Right ventricle myocardium inferior (tissue), 1 donor: ENCODE data around the gene UGT1A1. TPM values are rescaled to one million over a fixed set of nuclear protein-coding genes. Genes with fewer than 3 reads are reported as not detected.

Experiments used
- ATAC-seq: fragments of 200-7000 bp; cut with Tn5 transposase; one replicate; pipeline ENCODE4 v1.9.1; 2020; ENCODE audit warnings: mild to moderate bottlenecking, moderate library complexity
- DNase-seq: peaks from one replicate; pipeline ENCODE4 v3.0.0; 2021; ENCODE audit errors: missing footprints
- intact Hi-C: fragments of 100-400 bp; cut with DNase I; formaldehyde crosslinking; loops from one replicate; pipeline ENCODE4 v1.11.0; 2022
- total RNA-seq: library from RNA; stranded (reverse); fragmentation: NEBNext Ultra II Directional; extraction: Animal tissue kit (Norgen Biotek cat#: 25700); gene quantifications from one replicate; pipeline ENCODE4 v1.2.1, GENCODE V29; 2021
- donor health status: DM: no; HTN: yes; CAD: no; lungs with severe emphysema.

The UGT1A1 gene
- total RNA-seq, 1 donor from 2014 or later = not detected

- intact Hi-C loops = no loop called here
- DNase-seq (no peak), ATAC-seq (no peak)
These were observed 5.0 kb upstream of the UGT1A1 start for GRCh38 chr2:233754872-233755611.

DNA sequence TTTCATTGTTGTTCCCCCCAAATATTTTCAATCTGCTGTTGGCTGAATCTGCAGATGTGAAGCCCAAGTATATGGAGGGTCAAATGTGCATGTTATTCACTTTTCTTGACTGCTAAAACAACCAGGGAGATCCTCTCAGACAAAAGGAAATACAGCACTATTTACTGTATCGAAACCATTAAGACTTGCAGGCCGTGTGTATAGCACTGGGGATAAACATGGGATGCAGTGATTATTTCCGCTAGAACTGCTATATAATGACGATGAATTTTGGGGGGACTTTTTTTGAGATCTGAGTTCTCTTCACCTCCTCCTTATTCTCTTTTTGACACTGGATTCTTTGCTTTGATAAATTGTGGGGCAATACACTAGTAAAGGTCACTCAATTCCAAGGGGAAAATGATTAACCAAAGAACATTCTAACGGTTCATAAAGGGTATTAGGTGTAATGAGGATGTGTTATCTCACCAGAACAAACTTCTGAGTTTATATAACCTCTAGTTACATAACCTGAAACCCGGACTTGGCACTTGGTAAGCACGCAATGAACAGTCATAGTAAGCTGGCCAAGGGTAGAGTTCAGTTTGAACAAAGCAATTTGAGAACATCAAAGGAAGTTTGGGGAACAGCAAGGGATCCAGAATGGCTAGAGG, 3.5 kb upstream of the UGT1A1 start:
- ATAC-seq (no peak), DNase-seq (no peak)
- intact Hi-C loops = no loop called here

GRCh38 chr2:233758141-233758540, 1.9 kb upstream of the UGT1A1 start:
- no peak for ATAC-seq
- intact Hi-C loops = no loop called here
- DNase-seq = no peak

DNA sequence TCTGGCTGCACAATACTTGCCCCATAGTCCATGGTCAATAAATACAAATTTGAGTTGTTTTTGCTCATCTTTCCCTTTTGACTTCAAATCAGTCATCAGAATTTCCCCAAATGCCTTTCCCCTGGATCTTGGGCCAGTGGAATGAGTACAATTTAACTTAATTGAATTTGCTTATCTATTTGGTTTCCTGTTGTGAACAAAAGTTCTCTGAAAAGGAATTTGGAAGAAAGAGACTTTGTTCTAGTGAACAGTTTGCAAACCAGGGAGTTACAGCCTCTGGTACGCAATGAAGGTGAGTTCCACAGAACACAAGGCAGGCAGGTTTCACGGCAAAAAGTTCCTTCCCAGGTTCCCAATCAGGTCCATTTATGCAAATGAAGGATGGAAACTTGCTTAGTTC, 1.2 kb upstream of the UGT1A1 start:
- intact Hi-C loops = no loop called here
- no peak for DNase-seq
- ATAC-seq = no peak

GRCh38 chr2:233761040-233761769, 1.1 kb downstream of the UGT1A1 start:
- DNase-seq = no peak
- intact Hi-C loops = no loop called here
- no peak for ATAC-seq

- ATAC-seq (no peak), DNase-seq (no peak)
These were observed 4.2 kb downstream of the UGT1A1 start for GRCh38 chr2:233764264-233764663.

GRCh38 chr2:233764761-233765160, 4.7 kb downstream of the UGT1A1 start:
- intact Hi-C loops = no loop called here
- DNase-seq (no peak), ATAC-seq (no peak)

More at GRCh38 chr2:233764264-233764663, 4.2 kb downstream of the UGT1A1 start:
- intact Hi-C loops = no loop called here

- no peak for DNase-seq
- no peak for ATAC-seq
- intact Hi-C loops = no loop called here
These were observed 6.3 kb downstream of the UGT1A1 start for GRCh38 chr2:233766416-233766815.

- no peak for DNase-seq
- intact Hi-C loops = no loop called here
- ATAC-seq = no peak
These were observed 8.0 kb downstream of the UGT1A1 start for GRCh38 chr2:233768076-233768475.

- intact Hi-C loops = no loop called here
- no peak for DNase-seq
These were observed 9.2 kb downstream of the UGT1A1 start for GRCh38 chr2:233769260-233769659.

DNA sequence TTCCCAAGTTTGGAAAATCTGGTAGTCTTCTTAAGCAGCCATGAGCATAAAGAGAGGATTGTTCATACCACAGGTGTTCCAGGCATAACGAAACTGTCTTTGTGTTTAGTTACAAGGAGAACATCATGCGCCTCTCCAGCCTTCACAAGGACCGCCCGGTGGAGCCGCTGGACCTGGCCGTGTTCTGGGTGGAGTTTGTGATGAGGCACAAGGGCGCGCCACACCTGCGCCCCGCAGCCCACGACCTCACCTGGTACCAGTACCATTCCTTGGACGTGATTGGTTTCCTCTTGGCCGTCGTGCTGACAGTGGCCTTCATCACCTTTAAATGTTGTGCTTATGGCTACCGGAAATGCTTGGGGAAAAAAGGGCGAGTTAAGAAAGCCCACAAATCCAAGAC, 12.1 kb downstream of the UGT1A1 start:
- ATAC-seq (no peak), DNase-seq (no peak)
- intact Hi-C loops = no loop called here

More at GRCh38 chr2:233769260-233769659, 9.2 kb downstream of the UGT1A1 start:
- ATAC-seq = no peak

DNA sequence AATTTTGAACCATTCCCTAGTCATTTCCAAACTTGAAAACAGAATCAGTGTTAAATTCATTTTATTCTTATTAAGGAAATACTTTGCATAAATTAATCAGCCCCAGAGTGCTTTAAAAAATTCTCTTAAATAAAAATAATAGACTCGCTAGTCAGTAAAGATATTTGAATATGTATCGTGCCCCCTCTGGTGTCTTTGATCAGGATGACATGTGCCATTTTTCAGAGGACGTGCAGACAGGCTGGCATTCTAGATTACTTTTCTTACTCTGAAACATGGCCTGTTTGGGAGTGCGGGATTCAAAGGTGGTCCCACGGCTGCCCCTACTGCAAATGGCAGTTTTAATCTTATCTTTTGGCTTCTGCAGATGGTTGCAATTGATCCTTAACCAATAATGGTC, 12.5 kb downstream of the UGT1A1 start:
- intact Hi-C loops = no loop called here
- DNase-seq (no peak), ATAC-seq (no peak)

DNA sequence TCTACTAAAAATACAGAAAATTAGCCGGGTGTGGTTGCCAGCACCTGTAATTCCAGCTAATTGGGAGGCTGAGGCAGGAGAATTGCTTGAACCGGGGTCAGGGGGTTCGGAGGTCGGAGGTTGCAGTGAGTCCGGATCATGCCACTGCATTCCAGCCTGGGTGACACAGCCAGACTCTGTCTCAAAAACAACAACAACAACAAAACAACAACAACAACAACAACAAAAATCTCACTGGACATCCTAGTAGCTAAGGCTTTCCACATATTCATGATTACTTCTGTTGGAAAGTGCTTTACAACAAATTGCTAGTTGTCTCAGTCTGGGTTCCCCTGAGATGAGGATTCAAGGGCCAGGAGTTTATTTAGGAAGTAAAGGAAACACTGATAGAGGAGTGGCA, 13.8 kb downstream of the UGT1A1 start:
- ATAC-seq = no peak
- intact Hi-C loops = no loop called here
- no peak for DNase-seq

- DNase-seq (no peak), ATAC-seq (no peak)
- intact Hi-C loops = no loop called here
These were observed 15.3 kb downstream of the UGT1A1 start for GRCh38 chr2:233775414-233775813.

DNA sequence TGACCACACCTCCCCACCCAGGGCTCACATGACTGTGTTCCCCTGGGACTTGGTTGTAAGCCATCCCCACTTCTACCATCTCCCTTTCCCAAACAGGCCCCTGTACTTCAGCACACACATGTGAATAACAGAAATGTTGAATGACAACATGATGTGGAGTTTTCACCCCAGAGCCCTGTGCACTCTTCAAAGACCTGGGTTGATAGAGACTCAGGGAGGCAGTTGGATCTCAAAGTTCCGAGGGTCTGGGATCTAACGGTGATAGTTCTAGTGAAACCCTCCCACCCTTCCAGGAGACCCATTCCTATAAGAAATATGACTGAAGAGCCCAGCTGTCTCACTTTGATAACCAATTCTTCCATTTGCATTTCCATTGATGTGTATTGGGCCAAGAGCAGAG, 18.0 kb downstream of the UGT1A1 start, which contains the start of gene MROH2A:
TSS of gene MROH2A (plus strand) at position 301 of the 400 bp plus-strand sequence. CDS start 1,029 bp downstream, outside the sequence.
- intact Hi-C loops = no loop called here
- DNase-seq = no peak
- ATAC-seq = no peak

DNA sequence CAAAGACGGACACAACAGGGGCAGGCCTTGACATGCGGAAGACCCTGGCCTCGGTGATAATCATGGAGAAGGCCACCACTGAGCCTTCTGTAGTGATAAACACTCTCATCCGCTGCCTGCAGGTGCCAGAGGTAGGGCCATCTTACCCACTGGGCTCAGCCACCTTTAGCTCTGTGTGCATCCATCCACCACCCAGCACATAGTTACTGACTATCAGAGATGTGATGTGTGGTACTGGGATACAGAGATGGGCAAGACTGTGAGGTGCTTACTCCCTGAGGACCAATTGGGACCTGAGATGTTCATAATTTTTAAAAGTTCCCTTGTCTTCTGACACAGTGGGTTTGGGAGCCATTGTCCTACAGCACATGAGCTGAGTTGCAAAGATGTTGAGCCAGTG, 19.7 kb downstream of the UGT1A1 start:
- no peak for ATAC-seq
- intact Hi-C loops = no loop called here
- no peak for DNase-seq

DNA sequence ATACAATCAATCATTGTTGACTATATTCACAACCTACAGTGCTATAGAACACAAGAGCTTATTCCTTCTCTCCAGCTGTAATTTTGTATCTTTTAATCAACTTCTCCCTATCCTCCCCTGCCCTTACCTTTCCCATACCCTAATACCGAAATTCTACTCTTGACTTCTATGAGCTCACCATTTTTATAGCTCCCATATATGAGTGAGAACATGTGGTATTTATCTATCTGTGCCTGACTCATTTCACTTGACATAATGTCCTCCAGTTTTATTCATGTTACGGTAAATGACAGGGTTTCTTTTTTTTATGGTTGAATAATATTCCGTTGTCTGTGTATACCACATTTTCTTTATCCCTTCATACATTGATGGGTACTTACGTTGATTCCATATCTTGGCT, 20.7 kb downstream of the UGT1A1 start:
- DNase-seq (no peak), ATAC-seq (no peak)
- intact Hi-C loops = no loop called here

DNA sequence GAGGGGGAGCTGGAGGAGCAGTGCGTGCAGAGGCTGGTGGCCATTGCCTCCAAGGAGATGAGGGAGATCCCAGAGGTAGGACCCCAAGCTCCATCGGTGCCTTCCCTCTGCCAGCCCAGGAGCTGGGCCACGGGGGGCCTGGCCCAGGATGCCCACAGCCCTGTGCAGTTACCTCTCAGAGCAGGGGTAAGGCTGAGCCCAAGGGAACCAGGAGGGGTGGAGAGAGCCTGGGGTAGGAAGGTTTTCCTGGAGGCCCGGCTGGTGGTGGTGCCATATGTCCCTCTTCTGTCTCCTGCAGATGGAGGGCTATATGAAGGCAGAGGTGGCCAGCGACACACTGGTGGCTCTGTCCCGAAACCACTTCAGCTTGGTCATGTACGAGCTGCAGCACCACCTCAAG, 29.5 kb downstream of the UGT1A1 start:
- intact Hi-C loops = no loop called here
- DNase-seq (no peak), ATAC-seq (no peak)

GRCh38 chr2:233791151-233791882, 31.2 kb downstream of the UGT1A1 start:
- no peak for DNase-seq
- no peak for ATAC-seq
- intact Hi-C loops = no loop called here
